Erythroblast (primary cell): ENCODE data around the gene EAF1.

Experiments used
- GATA1 ChIP-seq: IDR thresholded peaks from 2 replicates; pipeline ENCODE4 v1.6.1; 2011; ENCODE audit warnings: low read depth, mild to moderate bottlenecking, control low read depth, low read length, moderate library complexity
- POLR2A ChIP-seq: IDR thresholded peaks from 2 replicates; pipeline ENCODE4 v1.6.1; 2011; ENCODE audit warnings: mild to moderate bottlenecking, low read length

- TF ChIP-seq POLR2A (no peak), GATA1 (no peak)
Observed at GRCh38 chr3:15431256-15431837, 3.9 kb downstream of the EAF1 start.
